Heart left ventricle (tissue), 13 donors: ENCODE results near the gene MAP2K4.

Experiments
- CTCF ChIP-seq, 12 donors: fragments of 200-600 bp; sonication (generic) in 4 of 12; IDR thresholded peaks; one replicate each; pipeline versions ENCODE4 v1.5.0 to v1.8.0; 2018 to 2022; ENCODE audit warnings: antibody characterized with exemption in 12 of 12, mild to moderate bottlenecking in 5 of 12
- POLR2A ChIP-seq, 2 donors: fragments of 450-650 bp; IDR thresholded peaks; one replicate each; pipeline ENCODE4 v1.6.1; 2017; ENCODE audit warnings: antibody characterized with exemption in 2 of 2, mild to moderate bottlenecking in 2 of 2, moderate library complexity in 2 of 2
- donor health status: ischemic (EF 13 %, LVEDD 7.1; RV severe dilation, severe dysfunction).
- donor health status: DM: no; HTN: yes; CAD: no.
- donor health status: DM: no; HTN: no; CAD: no.
- donor health status: ischemic (EF 25% LVEDD 6.9; RV normal size, moderate dysfunction).
- donor health status: ischemic (EF 25% LVEDD 5.7; RV mildly dilated, moderate dysfunction).
- donor health status: ischemic (EF 35%, LVEDD 5.7; RV mildly dilated, moderate dysfunction).
- donor health status: nonischemic (EF 11% LVEDD 7.7; RV severe dilation, severe dysfunction).
- donor health status: DM: yes; HTN: yes; CAD: no.
- donor health status: PGD.
- donor health status: ischemic (EF 29% LVEDD 5.4; RV normal size, mild dysfunction).
- donor health status: nonischemic (EF 23%, LVEDD 6.1; RV moderate dilation, normal function).

- TF ChIP-seq CTCF (IDR thresholded peaks at IDR 0.05), result no peak
- no peak for TF ChIP-seq POLR2A (IDR thresholded peaks at IDR 0.05)
Observed at GRCh38 chr17:12134587-12134986, 113.9 kb downstream of the MAP2K4 start.
